ENCODE results near the gene MNS1.

Gene MNS1

DNA sequence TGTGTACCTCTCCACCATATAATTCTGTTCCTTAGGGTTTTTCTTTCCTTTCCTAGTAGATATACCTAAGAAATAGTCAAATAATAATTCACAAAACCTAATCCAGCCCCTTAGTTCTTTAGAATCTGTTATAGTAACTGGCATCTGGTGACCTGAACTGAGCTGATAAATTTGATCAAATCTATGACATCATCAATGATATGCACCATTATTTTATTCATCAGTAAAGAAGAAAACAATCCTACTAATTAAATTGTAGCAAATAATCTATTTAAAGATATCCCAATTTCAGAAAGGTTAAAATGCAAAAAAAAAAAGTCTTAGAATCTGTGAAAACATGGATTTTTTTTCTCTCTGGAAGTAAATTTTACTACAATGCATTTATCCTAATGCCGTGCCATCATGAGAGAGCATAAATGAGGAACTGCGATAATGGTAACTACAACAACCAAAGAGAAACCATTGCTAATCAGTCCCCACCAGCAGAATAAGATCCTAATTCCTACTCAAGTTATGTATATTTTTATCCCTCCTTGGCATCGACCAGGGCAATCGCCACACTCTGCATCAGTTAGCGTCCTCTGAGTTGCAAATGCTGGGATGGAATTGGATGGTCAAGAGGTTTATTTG lies 6.6 kb upstream of the MNS1 start:
- H3K36me3 Mint-ChIP-seq (ENCODE audit: low read depth), result no peaks in the 10 kb centered on the region
- no peak overlapping the region for H3K27ac Mint-ChIP-seq
- peaks cover 20% of the 10 kb centered on the region for H3K4me1 Mint-ChIP-seq (ENCODE audit: low read depth)
- intact Hi-C loops (cut with micrococcal nuclease), result no loop called here
- no peaks in the 10 kb centered on the region for H3K27me3 Mint-ChIP-seq
- H3K9me3 Mint-ChIP-seq, result no peaks in the 10 kb centered on the region
- H3K4me3 Mint-ChIP-seq, result no peak overlapping the region

DNA sequence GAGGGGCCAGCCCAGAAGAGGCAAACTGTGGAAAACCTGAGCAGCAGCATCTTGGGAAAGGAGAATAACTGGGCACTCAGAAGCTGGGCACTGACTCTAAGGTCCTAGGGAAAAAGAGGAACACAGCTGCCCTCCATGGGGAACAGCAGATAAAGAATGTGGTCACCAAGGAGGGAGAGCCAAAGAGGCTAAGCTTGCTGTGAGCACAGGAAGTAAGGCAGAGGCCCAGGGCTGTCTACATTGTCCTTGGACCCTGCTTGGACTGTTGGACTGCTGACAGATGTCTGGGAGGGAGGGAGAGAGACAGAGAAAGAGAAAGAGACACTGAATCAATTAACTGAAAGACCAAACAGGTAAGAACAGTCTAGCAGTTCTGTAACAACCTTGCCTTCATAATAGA lies 4.5 kb upstream of the MNS1 start:
- Mint-ChIP-seq H3K36me3 (ENCODE audit: low read depth) (peaks cover 6% of the 10 kb centered on the region), H3K27me3 (no peaks in the 10 kb centered on the region), H3K4me3 (no peak overlapping the region), H3K4me1 (ENCODE audit: low read depth) (peaks cover 26% of the 10 kb centered on the region), H3K27ac (peak overlapping the region; percentile 33), H3K9me3 (no peaks in the 10 kb centered on the region)
- intact Hi-C loops (cut with micrococcal nuclease), result no loop called here

DNA sequence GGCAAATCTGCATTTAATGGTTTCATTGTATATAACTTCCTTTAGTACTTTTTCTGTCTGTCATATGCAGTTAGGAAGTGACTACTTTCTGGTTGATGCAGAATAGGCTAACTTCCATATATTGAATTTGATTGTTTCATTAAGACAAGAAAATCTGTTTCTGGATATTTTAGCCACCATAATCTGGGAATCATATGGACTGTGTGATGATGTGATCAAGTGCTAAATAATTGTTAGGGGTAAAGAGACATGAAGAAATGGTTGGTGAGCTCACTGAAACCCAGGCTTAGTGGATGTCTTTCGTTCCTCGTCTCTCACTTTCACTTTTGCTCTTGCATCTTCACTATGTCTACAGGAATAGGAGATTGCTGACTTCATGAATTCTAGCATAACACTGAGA lies 3.5 kb upstream of the MNS1 start:
- H3K4me1 Mint-ChIP-seq (ENCODE audit: low read depth), result peaks cover 27% of the 10 kb centered on the region
- peak overlapping the region; percentile 68 for H3K4me3 Mint-ChIP-seq
- peaks cover 6% of the 10 kb centered on the region for H3K36me3 Mint-ChIP-seq (ENCODE audit: low read depth)
- peak overlapping the region; percentile 70 for H3K27ac Mint-ChIP-seq
- intact Hi-C loops (cut with micrococcal nuclease), result no loop called here
- no peaks in the 10 kb centered on the region for H3K27me3 Mint-ChIP-seq
- H3K9me3 Mint-ChIP-seq, result no peaks in the 10 kb centered on the region

DNA sequence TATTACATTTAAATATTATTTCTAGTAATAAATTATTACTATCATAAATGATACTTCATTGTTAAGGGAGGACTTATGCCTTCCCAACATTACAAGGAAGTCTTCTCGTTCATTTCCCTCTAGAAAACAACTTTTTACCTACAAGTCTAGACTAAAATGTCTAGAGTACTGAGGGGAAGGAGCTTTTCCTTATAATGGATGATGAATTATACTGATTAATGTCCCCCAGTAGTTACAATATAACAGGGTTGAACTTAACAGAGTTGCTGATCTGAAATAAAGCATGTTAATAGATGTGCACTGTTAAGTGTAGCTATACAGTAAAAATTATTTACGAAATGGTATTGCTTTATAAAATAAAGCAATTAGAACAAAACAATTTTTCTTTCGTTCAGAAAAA lies 2.7 kb upstream of the MNS1 start:
- Mint-ChIP-seq H3K27ac (no peak overlapping the region), H3K36me3 (ENCODE audit: low read depth) (peaks cover 6% of the 10 kb centered on the region), H3K27me3 (no peaks in the 10 kb centered on the region), H3K4me1 (ENCODE audit: low read depth) (peaks cover 27% of the 10 kb centered on the region), H3K9me3 (no peaks in the 10 kb centered on the region), H3K4me3 (no peak overlapping the region)
- intact Hi-C loops (cut with micrococcal nuclease), result no loop called here

GRCh38 chr15:56460947-56461346 lies 4.0 kb downstream of the MNS1 start:
- Mint-ChIP-seq H3K9me3 (no peaks in the 10 kb centered on the region), H3K4me3 (no peak overlapping the region), H3K4me1 (ENCODE audit: low read depth) (peaks cover 8% of the 10 kb centered on the region), H3K36me3 (ENCODE audit: low read depth) (peaks cover 6% of the 10 kb centered on the region), H3K27ac (no peak overlapping the region), H3K27me3 (no peaks in the 10 kb centered on the region)
- intact Hi-C loops (cut with micrococcal nuclease), result no loop called here

DNA sequence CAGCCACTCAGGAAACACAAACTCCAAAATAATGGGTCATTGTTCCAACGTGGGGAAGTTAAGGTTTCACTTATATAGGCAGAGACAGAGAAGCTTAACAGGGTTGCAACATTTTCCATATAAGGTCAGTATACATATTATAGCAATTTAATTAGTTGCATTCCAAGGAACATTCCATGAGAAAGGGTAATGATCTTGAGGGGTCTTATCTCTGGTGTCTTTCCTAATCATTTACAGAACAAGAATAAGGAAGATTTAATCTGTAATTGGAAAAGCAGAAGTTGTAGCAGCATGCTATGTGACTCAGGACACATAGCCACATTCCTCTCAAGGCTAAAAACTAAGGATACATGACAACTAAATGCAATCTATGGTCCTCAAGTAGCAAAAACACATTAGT lies 4.9 kb downstream of the MNS1 start:
- H3K4me1 Mint-ChIP-seq (ENCODE audit: low read depth), result peaks cover 7% of the 10 kb centered on the region
- H3K9me3 Mint-ChIP-seq, result no peaks in the 10 kb centered on the region
- no peak overlapping the region for H3K27ac Mint-ChIP-seq
- peaks cover 5% of the 10 kb centered on the region for H3K36me3 Mint-ChIP-seq (ENCODE audit: low read depth)
- intact Hi-C loops (cut with micrococcal nuclease), result no loop called here
- H3K27me3 Mint-ChIP-seq, result no peaks in the 10 kb centered on the region
- H3K4me3 Mint-ChIP-seq, result no peak overlapping the region

- intact Hi-C loops (cut with micrococcal nuclease), result no loop called here
- no peak overlapping the region for H3K27ac Mint-ChIP-seq
- H3K27me3 Mint-ChIP-seq, result no peaks in the 10 kb centered on the region
Measured at GRCh38 chr15:56459096-56459495, 5.8 kb downstream of the MNS1 start.

DNA sequence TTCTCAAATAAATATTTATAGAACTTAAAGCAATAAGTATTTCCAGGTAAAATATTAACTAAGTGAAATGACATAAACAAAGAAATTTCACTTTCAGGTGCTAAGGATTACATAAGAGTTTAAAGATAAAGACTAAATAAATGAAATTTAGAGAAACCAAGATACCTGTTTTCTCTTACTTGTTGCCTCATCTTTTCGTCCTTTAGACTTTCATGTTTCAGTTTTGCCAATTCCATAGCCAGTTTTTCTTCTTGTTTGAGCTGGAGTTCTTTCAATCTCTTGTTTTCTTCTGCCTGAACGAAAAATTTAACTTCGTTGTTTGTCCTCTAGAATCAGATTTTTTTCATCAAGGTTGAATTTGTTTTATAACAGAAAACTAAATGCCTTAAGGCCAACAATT lies 8.7 kb downstream of the MNS1 start:
- Mint-ChIP-seq H3K9me3 (no peaks in the 10 kb centered on the region), H3K4me1 (ENCODE audit: low read depth) (no peaks in the 10 kb centered on the region), H3K4me3 (no peak overlapping the region), H3K36me3 (ENCODE audit: low read depth) (no peaks in the 10 kb centered on the region), H3K27me3 (no peaks in the 10 kb centered on the region), H3K27ac (no peak overlapping the region)
- intact Hi-C loops (cut with micrococcal nuclease), result no loop called here

More at GRCh38 chr15:56459096-56459495, 5.8 kb downstream of the MNS1 start:
- Mint-ChIP-seq H3K4me1 (ENCODE audit: low read depth) (no peaks in the 10 kb centered on the region), H3K36me3 (ENCODE audit: low read depth) (no peaks in the 10 kb centered on the region), H3K4me3 (no peak overlapping the region), H3K9me3 (no peaks in the 10 kb centered on the region)

- Mint-ChIP-seq H3K36me3 (ENCODE audit: low read depth) (no peaks in the 10 kb centered on the region), H3K4me3 (no peak overlapping the region), H3K27ac (no peak overlapping the region), H3K27me3 (no peaks in the 10 kb centered on the region), H3K9me3 (no peaks in the 10 kb centered on the region), H3K4me1 (ENCODE audit: low read depth) (no peaks in the 10 kb centered on the region)
- intact Hi-C loops (cut with micrococcal nuclease), result no loop called here
Measured at GRCh38 chr15:56454836-56455235, 10.1 kb downstream of the MNS1 start.

DNA sequence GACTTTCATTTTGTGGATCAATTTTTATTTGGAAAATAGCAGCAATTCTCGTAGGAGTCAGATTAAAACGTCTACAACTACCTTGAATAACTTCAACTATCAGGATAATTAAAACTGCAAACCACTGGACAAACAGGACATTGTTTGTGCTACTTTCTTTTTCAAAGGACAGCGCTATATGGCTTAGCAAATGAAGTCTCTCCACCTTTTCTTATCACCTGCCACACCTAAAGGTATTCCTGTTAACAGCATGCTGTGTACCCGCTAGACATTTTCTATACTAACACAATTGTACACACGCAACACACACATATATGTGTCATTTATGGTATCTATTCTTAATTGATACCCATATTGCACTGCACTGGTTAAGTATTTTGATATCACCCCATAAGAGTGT lies 19.2 kb downstream of the MNS1 start:
- H3K4me3 Mint-ChIP-seq, result no peak overlapping the region
- no peaks in the 10 kb centered on the region for H3K9me3 Mint-ChIP-seq

DNA sequence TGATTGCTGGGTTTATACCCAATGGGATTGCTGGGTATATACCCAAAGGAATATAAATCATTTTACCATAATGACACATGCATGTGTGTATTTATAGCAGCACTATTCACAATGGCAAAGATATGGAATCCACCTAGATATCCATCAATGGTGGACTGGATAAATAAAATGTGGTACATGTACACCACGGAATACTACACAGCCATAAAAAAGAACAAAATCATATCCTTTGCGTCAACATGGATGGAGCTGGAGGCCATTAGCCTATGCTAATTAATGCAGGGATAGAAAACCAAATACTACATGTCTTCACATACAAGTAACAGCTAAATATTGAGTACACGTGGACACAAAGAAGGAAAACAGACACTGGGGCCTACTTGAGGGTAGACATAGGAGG lies 22.6 kb downstream of the MNS1 start:
- no peak overlapping the region for H3K4me3 Mint-ChIP-seq

More for the DNA sequence above, 19.2 kb downstream of the MNS1 start:
- Mint-ChIP-seq H3K27me3 (no peaks in the 10 kb centered on the region), H3K36me3 (ENCODE audit: low read depth) (no peaks in the 10 kb centered on the region), H3K27ac (no peak overlapping the region), H3K4me1 (ENCODE audit: low read depth) (no peaks in the 10 kb centered on the region)
- intact Hi-C loops (cut with micrococcal nuclease), result no loop called here

DNA sequence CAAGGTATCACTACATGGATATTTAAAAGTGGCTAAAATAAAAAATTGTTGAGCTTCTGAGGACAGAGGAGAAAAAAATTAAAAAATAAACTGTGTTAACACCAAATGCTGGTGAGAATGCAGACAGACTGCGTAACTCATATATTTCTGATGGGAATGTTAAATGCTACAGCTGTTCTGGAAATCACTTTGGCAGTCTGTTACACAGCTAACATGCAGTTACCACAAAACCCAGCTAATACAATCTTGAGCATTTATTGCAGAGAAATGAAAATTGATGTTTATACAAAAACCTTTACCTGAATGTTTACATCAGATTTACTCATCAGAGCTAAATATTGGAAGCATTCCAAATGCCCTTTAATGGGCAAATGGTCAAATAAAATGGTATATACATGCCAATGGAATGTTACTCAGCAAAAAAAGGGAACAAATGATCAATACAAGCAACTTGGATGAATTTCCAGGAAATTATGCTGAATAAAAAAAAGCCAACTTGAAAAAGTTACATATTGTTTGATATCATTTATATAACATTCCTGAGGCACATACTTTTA lies 24.6 kb downstream of the MNS1 start:
- Mint-ChIP-seq H3K36me3 (ENCODE audit: low read depth) (no peaks in the 10 kb centered on the region), H3K4me3 (no peak overlapping the region), H3K27me3 (no peaks in the 10 kb centered on the region), H3K27ac (no peak overlapping the region), H3K9me3 (no peaks in the 10 kb centered on the region), H3K4me1 (ENCODE audit: low read depth) (no peaks in the 10 kb centered on the region)
- intact Hi-C loops (cut with micrococcal nuclease), result no loop called here

More for the DNA sequence above, 22.6 kb downstream of the MNS1 start:
- Mint-ChIP-seq H3K27ac (no peak overlapping the region), H3K27me3 (no peaks in the 10 kb centered on the region), H3K36me3 (ENCODE audit: low read depth) (no peaks in the 10 kb centered on the region), H3K9me3 (no peaks in the 10 kb centered on the region), H3K4me1 (ENCODE audit: low read depth) (no peaks in the 10 kb centered on the region)
- intact Hi-C loops (cut with micrococcal nuclease), result no loop called here

GRCh38 chr15:56432304-56432703 lies 32.6 kb downstream of the MNS1 start:
- no peaks in the 10 kb centered on the region for H3K4me1 Mint-ChIP-seq (ENCODE audit: low read depth)
- intact Hi-C loops (cut with micrococcal nuclease), result no loop called here

DNA sequence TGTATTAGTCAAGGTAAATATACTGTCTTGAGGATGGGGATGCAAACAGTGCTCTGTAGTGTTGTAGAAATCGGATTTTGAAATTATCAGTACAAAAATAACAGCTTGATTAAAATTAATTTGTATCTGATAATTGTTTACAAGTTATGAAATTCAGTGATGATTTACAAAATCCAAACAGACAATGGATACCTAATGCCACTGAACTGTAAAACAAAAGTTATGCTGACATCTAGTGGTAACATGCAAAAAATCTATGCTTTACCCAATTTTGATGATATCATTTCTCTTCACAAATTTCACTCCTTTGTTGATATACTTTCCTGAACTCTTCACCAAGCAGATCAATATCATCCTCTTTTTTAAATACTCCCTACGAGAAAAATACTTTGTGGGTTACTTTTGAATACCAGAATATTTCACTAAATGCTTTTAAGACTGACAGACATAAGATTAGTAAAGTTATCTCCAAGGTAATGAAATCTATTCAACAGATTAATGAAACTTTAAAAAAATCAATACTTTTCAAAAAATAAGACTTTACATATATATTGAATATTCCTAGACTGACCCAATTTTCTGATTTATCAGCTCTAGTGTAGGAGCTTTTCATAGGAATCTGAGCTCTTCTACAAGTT lies 36.0 kb downstream of the MNS1 start:
- Mint-ChIP-seq H3K4me1 (ENCODE audit: low read depth) (no peaks in the 10 kb centered on the region), H3K27ac (no peak overlapping the region), H3K36me3 (ENCODE audit: low read depth) (no peaks in the 10 kb centered on the region), H3K4me3 (no peak overlapping the region), H3K27me3 (no peaks in the 10 kb centered on the region), H3K9me3 (no peaks in the 10 kb centered on the region)
- intact Hi-C loops (cut with micrococcal nuclease), result loop anchor here (1.0 kb wide), 1 partner anchor 183 kb away; no protein-coding TSS in a partner anchor

More at GRCh38 chr15:56432304-56432703, 32.6 kb downstream of the MNS1 start:
- no peak overlapping the region for H3K4me3 Mint-ChIP-seq
- no peaks in the 10 kb centered on the region for H3K27me3 Mint-ChIP-seq
- no peaks in the 10 kb centered on the region for H3K36me3 Mint-ChIP-seq (ENCODE audit: low read depth)
- no peak overlapping the region for H3K27ac Mint-ChIP-seq
- H3K9me3 Mint-ChIP-seq, result no peaks in the 10 kb centered on the region
